Measurements from ENCODE around the gene EEF1E1.
"Not testable (repeated sequence)": the region's sequence is repeated elsewhere in the genome, so short reads cannot be mapped to it uniquely, and the experiment has no call there.

Gene EEF1E1

DNA sequence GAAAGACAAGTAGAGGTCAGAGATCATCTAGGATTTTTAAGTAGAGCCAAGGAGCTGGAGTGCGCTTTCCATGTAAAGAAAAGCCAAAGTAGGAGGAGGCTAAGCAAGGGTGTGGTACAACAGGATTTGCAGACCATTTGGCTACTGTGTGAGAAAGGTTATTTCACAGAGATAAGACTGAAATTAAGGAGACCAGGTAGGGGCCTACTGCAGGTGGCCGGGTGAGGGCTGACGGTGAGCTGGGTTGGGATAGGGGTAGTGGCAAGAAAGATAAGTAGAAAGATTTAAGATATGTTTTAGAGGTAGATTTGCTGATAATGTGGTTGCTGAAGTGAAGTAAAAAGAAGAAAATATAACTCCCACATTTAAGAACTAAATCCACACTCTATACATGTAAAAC, 42.0 kb downstream of the EEF1E1 start:
- Histone ChIP-seq H3K36me3 (ENCODE audit: insufficient read depth, low read length) (peaks cover 9% of the 10 kb centered on the region), H3K9me3 (replicated peaks; ENCODE audit: low read length) (no peaks in the 10 kb centered on the region), H3K27me3 (ENCODE audit: control insufficient read depth, insufficient read depth, low read length) (no peaks in the 10 kb centered on the region), H3K4me3 (ENCODE audit: low read length) (no peak overlapping the region), H3K4me1 (ENCODE audit: control insufficient read depth, insufficient read depth, low read length) (peaks cover 8% of the 10 kb centered on the region), H3K4me2 (ENCODE audit: low read length) (no peak overlapping the region), H3K9ac (ENCODE audit: low read depth, low read length) (no peak overlapping the region)

DNA sequence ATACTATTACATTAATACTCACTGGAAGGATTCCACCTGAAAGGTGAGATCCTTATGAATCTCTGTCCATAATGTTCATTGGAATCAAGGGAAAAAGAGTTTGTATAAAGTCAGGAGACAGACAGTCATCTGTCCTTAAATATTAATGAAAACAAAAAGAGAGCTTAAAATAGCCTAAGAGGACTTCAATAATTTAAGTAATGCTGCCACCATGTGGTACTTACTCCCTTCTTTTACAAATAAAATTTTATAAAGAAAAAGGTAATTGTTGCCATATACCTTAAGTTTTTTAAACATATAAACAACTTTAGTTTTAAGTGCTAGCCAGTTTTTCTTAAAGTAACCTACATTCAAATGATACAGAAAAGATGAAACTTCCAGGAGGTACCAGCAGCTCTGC, 43.2 kb downstream of the EEF1E1 start:
- Histone ChIP-seq H3K9ac (ENCODE audit: low read depth, low read length) (no peak overlapping the region), H3K27me3 (ENCODE audit: control insufficient read depth, insufficient read depth, low read length) (no peaks in the 10 kb centered on the region), H3K4me3 (ENCODE audit: low read length) (no peak overlapping the region)

DNA sequence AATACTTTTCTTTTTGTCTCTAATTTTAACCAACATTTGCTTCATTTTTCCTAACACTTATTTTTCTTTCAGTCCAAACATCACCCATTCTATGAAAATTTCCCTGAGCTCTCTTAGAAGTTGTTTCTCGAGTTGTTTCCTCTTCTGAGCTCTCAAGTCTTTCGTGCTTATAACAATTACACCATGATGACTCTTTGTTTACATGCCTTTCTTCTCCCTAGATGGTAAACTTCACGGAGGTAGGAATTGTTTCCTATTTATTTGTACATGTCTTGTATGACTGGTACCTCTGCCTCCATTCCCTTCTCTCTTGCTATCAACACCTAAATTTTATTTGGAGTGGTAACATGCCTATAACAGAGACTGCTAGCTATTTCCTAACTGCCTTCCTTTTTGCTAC, 44.6 kb downstream of the EEF1E1 start:
- Histone ChIP-seq H3K9ac (ENCODE audit: low read depth, low read length) (no peak overlapping the region), H3K4me1 (ENCODE audit: control insufficient read depth, insufficient read depth, low read length) (peaks cover 3% of the 10 kb centered on the region), H3K9me3 (replicated peaks; ENCODE audit: low read length) (no peaks in the 10 kb centered on the region), H3K27me3 (ENCODE audit: control insufficient read depth, insufficient read depth, low read length) (no peaks in the 10 kb centered on the region), H3K4me3 (ENCODE audit: low read length) (no peak overlapping the region), H3K36me3 (ENCODE audit: insufficient read depth, low read length) (peaks cover 9% of the 10 kb centered on the region), H3K4me2 (ENCODE audit: low read length) (no peak overlapping the region)

More for the DNA sequence above, 43.2 kb downstream of the EEF1E1 start:
- Histone ChIP-seq H3K36me3 (ENCODE audit: insufficient read depth, low read length) (peaks cover 9% of the 10 kb centered on the region), H3K9me3 (replicated peaks; ENCODE audit: low read length) (no peaks in the 10 kb centered on the region), H3K4me1 (ENCODE audit: control insufficient read depth, insufficient read depth, low read length) (peaks cover 3% of the 10 kb centered on the region), H3K4me2 (ENCODE audit: low read length) (no peak overlapping the region)

DNA sequence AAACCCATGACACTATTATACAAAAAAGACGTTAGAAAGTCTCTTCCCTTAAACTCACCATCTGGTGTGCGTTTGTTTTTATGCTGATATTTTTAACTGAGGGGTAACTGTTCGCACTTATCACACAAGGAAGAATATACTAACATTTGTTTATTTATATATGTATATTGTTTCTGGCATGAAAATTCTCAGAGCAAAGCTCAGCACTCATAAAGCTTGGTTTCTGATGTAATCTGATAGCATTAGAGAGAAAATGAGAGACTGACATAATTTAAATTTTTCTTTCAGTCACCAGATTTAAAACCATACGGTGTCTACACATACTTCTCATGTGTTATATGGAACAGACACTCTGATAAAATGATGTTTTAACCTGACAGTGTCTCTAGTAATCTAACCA, 45.1 kb downstream of the EEF1E1 start:
- H3K4me2 ChIP-seq (ENCODE audit: low read length) = no peak overlapping the region
- no peaks in the 10 kb centered on the region for H3K27me3 ChIP-seq (ENCODE audit: control insufficient read depth, insufficient read depth, low read length)
- H3K36me3 ChIP-seq (ENCODE audit: insufficient read depth, low read length) = peaks cover 9% of the 10 kb centered on the region
- H3K9ac ChIP-seq (ENCODE audit: low read depth, low read length) = no peak overlapping the region
- no peak overlapping the region for H3K4me3 ChIP-seq (ENCODE audit: low read length)
- H3K4me1 ChIP-seq (ENCODE audit: control insufficient read depth, insufficient read depth, low read length) = peaks cover 3% of the 10 kb centered on the region
- no peaks in the 10 kb centered on the region for H3K9me3 ChIP-seq (replicated peaks; ENCODE audit: low read length)

- Histone ChIP-seq H3K4me3 (ENCODE audit: low read length) (no peak overlapping the region), H3K27me3 (ENCODE audit: control insufficient read depth, insufficient read depth, low read length) (no peaks in the 10 kb centered on the region), H3K4me2 (ENCODE audit: low read length) (no peak overlapping the region), H3K9ac (ENCODE audit: low read depth, low read length) (no peak overlapping the region), H3K9me3 (replicated peaks; ENCODE audit: low read length) (no peaks in the 10 kb centered on the region), H3K4me1 (ENCODE audit: control insufficient read depth, insufficient read depth, low read length) (peaks cover 3% of the 10 kb centered on the region), H3K36me3 (ENCODE audit: insufficient read depth, low read length) (peaks cover 2% of the 10 kb centered on the region)
These were observed 48.1 kb downstream of the EEF1E1 start for GRCh38 chr6:8054276-8054675.

- Histone ChIP-seq H3K4me2 (ENCODE audit: low read length) (peak overlapping the region; percentile 1), H3K4me3 (ENCODE audit: low read length) (no peak overlapping the region), H3K4me1 (ENCODE audit: control insufficient read depth, insufficient read depth, low read length) (peaks cover 10% of the 10 kb centered on the region), H3K27me3 (ENCODE audit: control insufficient read depth, insufficient read depth, low read length) (no peaks in the 10 kb centered on the region), H3K9ac (ENCODE audit: low read depth, low read length) (peak overlapping the region; percentile 4), H3K36me3 (ENCODE audit: insufficient read depth, low read length) (no peaks in the 10 kb centered on the region), H3K9me3 (replicated peaks; ENCODE audit: low read length) (no peaks in the 10 kb centered on the region)
These were observed 54.6 kb downstream of the EEF1E1 start for GRCh38 chr6:8047541-8048292.

GRCh38 chr6:8045769-8046168, 56.6 kb downstream of the EEF1E1 start:
- H3K9me3 ChIP-seq (replicated peaks; ENCODE audit: low read length); H3K4me2 ChIP-seq (ENCODE audit: low read length); H3K9ac ChIP-seq (ENCODE audit: low read depth, low read length); H3K36me3 ChIP-seq (ENCODE audit: insufficient read depth, low read length); H3K27me3 ChIP-seq (ENCODE audit: control insufficient read depth, insufficient read depth, low read length); H3K4me3 ChIP-seq (ENCODE audit: low read length): not testable (repeated sequence)
- peaks cover 10% of the 10 kb centered on the region for H3K4me1 ChIP-seq (ENCODE audit: control insufficient read depth, insufficient read depth, low read length)

DNA sequence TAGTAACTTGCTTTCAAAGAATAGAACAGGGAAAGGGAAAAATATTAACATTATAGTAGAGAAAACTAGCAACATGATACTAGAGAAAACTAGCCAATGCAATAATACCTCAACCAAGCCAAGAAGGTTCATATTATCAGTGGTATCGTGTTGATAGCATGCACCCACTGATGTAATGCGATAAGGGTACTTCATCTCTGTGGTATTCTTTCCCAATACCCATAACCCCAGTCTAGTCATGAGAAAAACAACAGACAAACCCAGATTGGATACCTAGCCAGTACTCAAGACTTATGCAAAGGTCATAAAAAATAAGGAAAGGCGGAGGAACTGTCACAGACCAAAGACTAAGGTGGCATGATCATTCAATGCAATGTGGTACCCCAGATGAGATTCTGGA, 59.1 kb downstream of the EEF1E1 start:
- Histone ChIP-seq H3K27me3 (ENCODE audit: control insufficient read depth, insufficient read depth, low read length) (no peaks in the 10 kb centered on the region), H3K4me1 (ENCODE audit: control insufficient read depth, insufficient read depth, low read length) (peaks cover 10% of the 10 kb centered on the region), H3K4me2 (ENCODE audit: low read length) (no peak overlapping the region), H3K9me3 (replicated peaks; ENCODE audit: low read length) (no peaks in the 10 kb centered on the region), H3K36me3 (ENCODE audit: insufficient read depth, low read length) (peaks cover 6% of the 10 kb centered on the region), H3K9ac (ENCODE audit: low read depth, low read length) (no peak overlapping the region), H3K4me3 (ENCODE audit: low read length) (no peak overlapping the region)

- Histone ChIP-seq H3K9ac (ENCODE audit: low read depth, low read length) (no peak overlapping the region), H3K4me3 (ENCODE audit: low read length) (no peak overlapping the region), H3K36me3 (ENCODE audit: insufficient read depth, low read length) (peaks cover 6% of the 10 kb centered on the region), H3K9me3 (replicated peaks; ENCODE audit: low read length) (no peaks in the 10 kb centered on the region), H3K4me1 (ENCODE audit: control insufficient read depth, insufficient read depth, low read length) (peaks cover 5% of the 10 kb centered on the region), H3K4me2 (ENCODE audit: low read length) (no peak overlapping the region), H3K27me3 (ENCODE audit: control insufficient read depth, insufficient read depth, low read length) (no peaks in the 10 kb centered on the region)
These were observed 60.3 kb downstream of the EEF1E1 start for GRCh38 chr6:8041913-8042583.

- not testable (repeated sequence) for H3K9ac ChIP-seq (ENCODE audit: low read depth, low read length); H3K27me3 ChIP-seq (ENCODE audit: control insufficient read depth, insufficient read depth, low read length); H3K9me3 ChIP-seq (replicated peaks; ENCODE audit: low read length); H3K36me3 ChIP-seq (ENCODE audit: insufficient read depth, low read length); H3K4me1 ChIP-seq (ENCODE audit: control insufficient read depth, insufficient read depth, low read length); H3K4me3 ChIP-seq (ENCODE audit: low read length); H3K4me2 ChIP-seq (ENCODE audit: low read length)
These were observed 68.2 kb downstream of the EEF1E1 start for GRCh38 chr6:8034107-8034506.

GRCh38 chr6:8030920-8031319, 71.4 kb downstream of the EEF1E1 start:
- Histone ChIP-seq H3K36me3 (ENCODE audit: insufficient read depth, low read length) (no peaks in the 10 kb centered on the region), H3K27me3 (ENCODE audit: control insufficient read depth, insufficient read depth, low read length) (no peaks in the 10 kb centered on the region), H3K9me3 (replicated peaks; ENCODE audit: low read length) (no peaks in the 10 kb centered on the region), H3K9ac (ENCODE audit: low read depth, low read length) (no peak overlapping the region), H3K4me1 (ENCODE audit: control insufficient read depth, insufficient read depth, low read length) (peaks cover 18% of the 10 kb centered on the region), H3K4me3 (ENCODE audit: low read length) (no peak overlapping the region), H3K4me2 (ENCODE audit: low read length) (no peak overlapping the region)
